ENCODE measurements around the gene ERP27.

DNA sequence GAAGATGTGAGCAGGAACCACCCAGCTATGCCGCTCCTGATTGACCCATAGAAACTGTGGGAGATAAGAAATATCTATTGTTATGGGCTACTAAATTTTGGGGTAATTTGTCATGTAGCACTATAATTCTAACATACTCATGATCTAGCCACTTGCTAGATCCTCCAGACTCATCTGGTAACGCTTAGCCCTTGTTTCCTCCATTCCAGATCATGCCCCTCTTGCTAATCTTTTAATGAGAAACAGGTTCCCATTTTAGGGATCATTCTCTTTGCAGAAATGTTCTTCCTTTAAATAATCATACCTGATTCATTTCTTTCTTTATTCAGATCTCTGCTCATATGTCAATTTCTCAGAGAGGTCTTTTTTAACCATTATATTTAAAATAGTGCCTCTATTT, 26.9 kb upstream of the ERP27 start:
- TF ChIP-seq, protein P1, sequence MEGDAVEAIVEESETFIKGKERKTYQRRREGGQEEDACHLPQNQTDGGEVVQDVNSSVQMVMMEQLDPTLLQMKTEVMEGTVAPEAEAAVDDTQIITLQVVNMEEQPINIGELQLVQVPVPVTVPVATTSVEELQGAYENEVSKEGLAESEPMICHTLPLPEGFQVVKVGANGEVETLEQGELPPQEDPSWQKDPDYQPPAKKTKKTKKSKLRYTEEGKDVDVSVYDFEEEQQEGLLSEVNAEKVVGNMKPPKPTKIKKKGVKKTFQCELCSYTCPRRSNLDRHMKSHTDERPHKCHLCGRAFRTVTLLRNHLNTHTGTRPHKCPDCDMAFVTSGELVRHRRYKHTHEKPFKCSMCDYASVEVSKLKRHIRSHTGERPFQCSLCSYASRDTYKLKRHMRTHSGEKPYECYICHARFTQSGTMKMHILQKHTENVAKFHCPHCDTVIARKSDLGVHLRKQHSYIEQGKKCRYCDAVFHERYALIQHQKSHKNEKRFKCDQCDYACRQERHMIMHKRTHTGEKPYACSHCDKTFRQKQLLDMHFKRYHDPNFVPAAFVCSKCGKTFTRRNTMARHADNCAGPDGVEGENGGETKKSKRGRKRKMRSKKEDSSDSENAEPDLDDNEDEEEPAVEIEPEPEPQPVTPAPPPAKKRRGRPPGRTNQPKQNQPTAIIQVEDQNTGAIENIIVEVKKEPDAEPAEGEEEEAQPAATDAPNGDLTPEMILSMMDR (IDR thresholded peaks at IDR 0.05) = no peak
- TF ChIP-seq POLR2A (IDR thresholded peaks at IDR 0.05) = no peak
